Upper lobe of right lung (tissue), 1 donor: ENCODE data around the gene C1orf21. TPM values are rescaled to one million over a fixed set of nuclear protein-coding genes. Genes with fewer than 3 reads are reported as not detected.
A peak's percentile ranks its signal among the peaks of the same experiment; 100 is the strongest.

ENCODE experiments used
- ATAC-seq: fragments of 200-7000 bp; cut with Tn5 transposase; one replicate; pipeline ENCODE4 v1.9.1; 2020; ENCODE audit warnings: mild to moderate bottlenecking, moderate library complexity
- DNase-seq: peaks from one replicate; pipeline ENCODE4 v3.0.0-alpha.2; 2020
- H3K27ac ChIP-seq: fragments of 200-600 bp; one replicate; pipeline ENCODE4 v1.8.0; 2022
- H3K27me3 ChIP-seq: fragments of 200-600 bp; one replicate; pipeline ENCODE4 v1.8.0; 2022; ENCODE audit warnings: mild to moderate bottlenecking
- H3K36me3 ChIP-seq: fragments of 200-600 bp; one replicate; pipeline ENCODE4 v1.8.0; 2022
- H3K4me1 ChIP-seq: fragments of 200-600 bp; one replicate; pipeline ENCODE4 v1.8.0; 2022
- H3K4me3 ChIP-seq: fragments of 200-600 bp; one replicate; pipeline ENCODE4 v1.8.0; 2022; ENCODE audit warnings: mild to moderate bottlenecking
- H3K9me3 ChIP-seq: fragments of 200-600 bp; one replicate; pipeline ENCODE4 v1.8.0; 2022
- intact Hi-C: fragments of 100-400 bp; cut with DNase I; formaldehyde crosslinking; loops from one replicate; pipeline ENCODE4 v1.11.0; 2022
- total RNA-seq: library from RNA; stranded (reverse); fragmentation: NEBNext Ultra II Directional; extraction: Animal tissue kit (Norgen Biotek cat#: 25700); gene quantifications from one replicate; pipeline ENCODE4 v1.2.1, GENCODE V29; 2021
- TF ChIP-seq, protein P1 (sequence below): fragments of 200-600 bp; IDR thresholded peaks from one replicate; pipeline ENCODE4 v1.8.0; 2022; ENCODE audit warnings: antibody characterized with exemption
- donor health status: DM: no; HTN: yes; CAD: no; lungs with severe emphysema.

Gene C1orf21
- total RNA-seq, 1 donor from 2014 or later: 78.8 TPM

DNA sequence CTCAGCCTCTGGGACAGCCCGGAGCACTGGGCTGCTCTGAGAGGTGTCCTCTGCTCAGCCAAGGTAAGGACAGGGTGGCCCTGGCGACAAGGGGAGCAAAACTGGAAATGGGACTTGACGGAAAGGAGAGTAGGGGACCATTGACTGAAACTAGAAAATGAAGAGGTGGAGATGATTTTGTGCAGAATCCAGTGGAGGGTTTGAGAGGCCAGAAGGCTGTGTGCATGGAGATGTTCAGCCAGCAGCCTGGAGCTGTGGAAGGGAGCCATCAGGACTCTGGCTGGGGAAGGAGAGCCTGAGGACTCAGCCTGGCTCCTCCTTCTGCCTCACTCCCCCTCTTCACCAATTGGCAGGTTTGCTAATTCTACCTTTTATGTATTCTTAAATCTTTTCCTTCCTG is 253.7 kb downstream of the C1orf21 start:
- intact Hi-C loops: no loop called here
- Histone ChIP-seq H3K4me1 (no peaks in the 10 kb centered on the region), H3K27me3 (no peaks in the 10 kb centered on the region), H3K4me3 (no peak overlapping the region), H3K36me3 (no peaks in the 10 kb centered on the region), H3K27ac (no peak overlapping the region), H3K9me3 (no peaks in the 10 kb centered on the region)
- no peak for DNase-seq
- no peak for ATAC-seq
- TF ChIP-seq, protein P1, sequence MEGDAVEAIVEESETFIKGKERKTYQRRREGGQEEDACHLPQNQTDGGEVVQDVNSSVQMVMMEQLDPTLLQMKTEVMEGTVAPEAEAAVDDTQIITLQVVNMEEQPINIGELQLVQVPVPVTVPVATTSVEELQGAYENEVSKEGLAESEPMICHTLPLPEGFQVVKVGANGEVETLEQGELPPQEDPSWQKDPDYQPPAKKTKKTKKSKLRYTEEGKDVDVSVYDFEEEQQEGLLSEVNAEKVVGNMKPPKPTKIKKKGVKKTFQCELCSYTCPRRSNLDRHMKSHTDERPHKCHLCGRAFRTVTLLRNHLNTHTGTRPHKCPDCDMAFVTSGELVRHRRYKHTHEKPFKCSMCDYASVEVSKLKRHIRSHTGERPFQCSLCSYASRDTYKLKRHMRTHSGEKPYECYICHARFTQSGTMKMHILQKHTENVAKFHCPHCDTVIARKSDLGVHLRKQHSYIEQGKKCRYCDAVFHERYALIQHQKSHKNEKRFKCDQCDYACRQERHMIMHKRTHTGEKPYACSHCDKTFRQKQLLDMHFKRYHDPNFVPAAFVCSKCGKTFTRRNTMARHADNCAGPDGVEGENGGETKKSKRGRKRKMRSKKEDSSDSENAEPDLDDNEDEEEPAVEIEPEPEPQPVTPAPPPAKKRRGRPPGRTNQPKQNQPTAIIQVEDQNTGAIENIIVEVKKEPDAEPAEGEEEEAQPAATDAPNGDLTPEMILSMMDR: no peak

DNA sequence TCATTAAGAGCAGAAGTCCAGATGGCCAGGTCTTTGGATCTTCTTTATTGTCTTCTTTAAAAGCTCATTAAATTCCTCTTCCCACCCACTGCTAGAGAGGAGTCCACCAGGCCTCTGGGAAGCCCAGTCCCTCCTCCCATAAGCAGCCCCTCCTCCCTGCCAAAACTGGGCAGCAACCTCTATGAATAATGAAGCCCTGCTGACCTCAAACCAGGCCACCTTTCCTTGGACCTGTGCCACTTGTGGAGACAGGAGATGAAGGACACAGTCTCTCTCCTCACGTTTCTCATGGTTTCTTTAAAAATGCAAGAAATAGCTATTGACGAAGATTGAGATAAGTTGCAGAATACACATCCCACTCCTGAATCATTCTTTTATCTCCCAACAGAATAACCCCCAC is 255.1 kb downstream of the C1orf21 start:
- H3K27ac ChIP-seq: no peak overlapping the region
- H3K4me1 ChIP-seq: no peaks in the 10 kb centered on the region
- ATAC-seq (no peak), DNase-seq (no peak)
- H3K4me3 ChIP-seq: no peak overlapping the region
- intact Hi-C loops: no loop called here
- no peaks in the 10 kb centered on the region for H3K36me3 ChIP-seq
- H3K9me3 ChIP-seq: no peaks in the 10 kb centered on the region
- TF ChIP-seq, protein P1: no peak
- H3K27me3 ChIP-seq: no peaks in the 10 kb centered on the region

DNA sequence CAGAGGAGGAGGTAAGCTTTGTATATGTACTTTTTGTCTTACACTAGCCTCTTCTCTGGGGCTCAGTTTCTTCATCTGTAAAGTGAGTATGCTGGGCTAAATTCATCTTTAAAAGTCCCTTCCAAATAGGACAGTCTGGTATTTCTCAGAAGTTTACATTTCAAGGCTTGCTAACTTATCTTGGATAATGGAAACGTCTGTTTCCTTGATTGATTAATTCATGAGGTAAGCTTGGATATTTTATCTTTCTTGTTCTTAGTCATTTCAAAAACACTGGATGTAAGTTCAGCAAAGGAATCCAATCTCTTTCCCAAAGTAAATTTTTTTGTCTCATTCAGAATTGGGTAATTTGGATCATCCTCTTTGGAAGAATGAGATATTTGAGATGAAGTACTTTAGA is 256.8 kb downstream of the C1orf21 start:
- TF ChIP-seq, protein P1: no peak
- ATAC-seq (no peak), DNase-seq (no peak)

DNA sequence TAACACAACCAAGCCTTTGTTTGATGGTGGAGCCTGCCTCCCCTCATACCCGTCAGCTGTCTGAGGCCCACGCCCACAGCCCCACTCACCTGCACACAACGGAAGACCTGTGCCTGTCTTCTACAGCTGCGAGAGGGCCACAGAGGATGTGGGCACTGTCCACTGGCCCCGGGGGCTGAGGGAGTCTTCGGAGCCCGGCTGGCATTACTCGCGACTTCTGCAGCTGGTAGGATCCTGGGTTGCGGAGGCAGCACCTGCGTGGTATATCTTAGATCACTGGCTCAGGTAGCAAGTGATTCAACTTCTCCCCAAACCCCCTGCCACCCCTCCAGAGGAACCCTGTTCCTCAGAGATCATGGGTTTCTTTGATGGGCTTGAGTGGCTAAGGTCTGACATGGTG is 257.9 kb downstream of the C1orf21 start:
- TF ChIP-seq, protein P1: no peak
- ATAC-seq (no peak), DNase-seq (no peak)
- H3K4me3 ChIP-seq: no peak overlapping the region
- no peak overlapping the region for H3K27ac ChIP-seq
- H3K27me3 ChIP-seq: no peaks in the 10 kb centered on the region
- H3K9me3 ChIP-seq: no peaks in the 10 kb centered on the region
- intact Hi-C loops: no loop called here
- H3K36me3 ChIP-seq: no peaks in the 10 kb centered on the region
- peaks cover 3% of the 10 kb centered on the region for H3K4me1 ChIP-seq

More for the DNA sequence above, 256.8 kb downstream of the C1orf21 start:
- Histone ChIP-seq H3K27ac (no peak overlapping the region), H3K9me3 (no peaks in the 10 kb centered on the region), H3K4me3 (no peak overlapping the region), H3K36me3 (no peaks in the 10 kb centered on the region), H3K27me3 (no peaks in the 10 kb centered on the region), H3K4me1 (no peaks in the 10 kb centered on the region)
- intact Hi-C loops: no loop called here

DNA sequence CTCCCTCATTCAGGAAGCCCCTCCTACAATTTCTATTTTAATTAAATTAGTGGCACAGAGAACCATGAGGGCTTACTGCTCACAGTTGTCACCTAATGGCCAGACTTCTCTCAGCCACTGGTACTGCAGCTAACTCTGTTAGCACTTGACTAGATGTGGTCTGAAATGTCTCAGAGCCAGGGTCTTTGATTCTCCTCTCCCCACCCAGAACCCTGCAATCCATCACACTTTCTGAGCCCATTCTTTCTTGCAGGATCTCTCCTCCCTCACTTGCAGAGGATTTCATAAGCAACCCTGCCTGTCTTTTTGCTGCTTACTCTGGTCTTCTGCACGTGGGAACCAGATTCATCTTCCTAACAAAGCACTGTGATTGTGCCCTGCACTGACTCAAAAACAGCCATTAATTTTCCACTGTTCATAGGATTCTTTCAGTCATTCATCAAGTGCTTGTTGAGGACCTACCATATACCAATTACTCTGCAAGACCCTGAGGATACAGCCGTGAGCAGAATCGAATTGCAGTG is 259.4 kb downstream of the C1orf21 start:
- Histone ChIP-seq H3K4me3 (no peak overlapping the region), H3K4me1 (peaks cover 4% of the 10 kb centered on the region), H3K27me3 (no peaks in the 10 kb centered on the region), H3K9me3 (no peaks in the 10 kb centered on the region), H3K36me3 (no peaks in the 10 kb centered on the region), H3K27ac (no peak overlapping the region)
- intact Hi-C loops: no loop called here
- no peak for ATAC-seq
- TF ChIP-seq, protein P1: no peak
- no peak for DNase-seq

DNA sequence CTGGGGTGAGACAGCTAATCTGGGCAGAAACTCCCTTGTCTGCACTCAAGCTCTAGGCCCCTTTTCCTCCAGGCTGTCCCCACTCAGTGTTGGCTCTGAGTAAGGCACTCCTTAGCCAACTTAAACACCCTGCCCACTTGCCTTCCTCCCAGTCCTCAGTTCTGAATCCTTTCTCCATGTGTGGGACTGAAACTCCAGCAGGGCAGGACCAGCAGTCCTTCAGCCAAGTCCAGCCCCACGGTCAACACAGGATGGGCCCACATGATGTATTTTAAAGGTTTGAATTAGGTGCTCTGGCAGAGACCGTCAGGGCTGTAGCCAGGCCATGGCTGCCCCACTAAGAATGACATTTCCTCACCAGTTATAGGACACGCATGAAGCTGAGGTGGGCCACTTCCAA is 260.0 kb downstream of the C1orf21 start:
- no peaks in the 10 kb centered on the region for H3K36me3 ChIP-seq
- H3K4me1 ChIP-seq: peaks cover 4% of the 10 kb centered on the region
- H3K4me3 ChIP-seq: no peak overlapping the region
- DNase-seq: no peak
- H3K27ac ChIP-seq: no peak overlapping the region
- H3K9me3 ChIP-seq: no peaks in the 10 kb centered on the region
- TF ChIP-seq, protein P1: no peak
- intact Hi-C loops: no loop called here
- peak; percentile 10 for ATAC-seq
- no peaks in the 10 kb centered on the region for H3K27me3 ChIP-seq
